OCI-LY1 (cell line): Measurements from ENCODE around the gene PCDHB7.
"Not testable (repeated sequence)": the region's sequence is repeated elsewhere in the genome, so short reads cannot be mapped to it uniquely, and the experiment has no call there.

Experiments
- H2AFZ ChIP-seq: fragments of 200-600 bp; sonication (generic), shearing (Covaris generic); 2 replicates; pipeline ENCODE4 v1.6.0; 2014; ENCODE audit warnings: antibody characterized with exemption, mild to moderate bottlenecking, low read length
- H3F3A ChIP-seq: fragments of 200-600 bp; sonication (generic), shearing (Covaris generic); 2 replicates; pipeline ENCODE4 v1.6.0; 2014; ENCODE audit warnings: mild to moderate bottlenecking, antibody characterized with exemption, low read length, moderate library complexity; ENCODE audit not compliant: insufficient read depth
- H3K27ac ChIP-seq: fragments of 200-600 bp; sonication (generic); 2 replicates; pipeline ENCODE4 v1.5.1; 2014; ENCODE audit warnings: low read length, mixed run types, mild to moderate bottlenecking, low read depth; ENCODE audit not compliant: poor library complexity, severe bottlenecking
- H3K27me3 ChIP-seq: fragments of 200-600 bp; sonication (generic); 2 replicates; pipeline ENCODE4 v1.6.0; 2014; ENCODE audit warnings: antibody characterized with exemption, mild to moderate bottlenecking, low read length, moderate library complexity; ENCODE audit not compliant: insufficient read depth
- H3K36me3 ChIP-seq: fragments of 200-600 bp; sonication (generic); 2 replicates; pipeline ENCODE4 v1.6.1; 2014; ENCODE audit warnings: mild to moderate bottlenecking, antibody characterized with exemption, low read length, moderate library complexity, mixed read lengths; ENCODE audit not compliant: insufficient read depth
- H3K4me1 ChIP-seq: fragments of 200-600 bp; sonication (generic); 2 replicates; pipeline ENCODE4 v1.5.1; 2014; ENCODE audit warnings: mild to moderate bottlenecking, low read length, moderate library complexity; ENCODE audit not compliant: insufficient read depth, severe bottlenecking
- H3K4me2 ChIP-seq: fragments of 200-600 bp; sonication (generic), shearing (Covaris generic); 2 replicates; pipeline ENCODE4 v1.6.1; 2014; ENCODE audit warnings: low read length
- H3K4me3 ChIP-seq: fragments of 200-600 bp; sonication (generic); 2 replicates; pipeline ENCODE4 v1.5.1; 2014; ENCODE audit warnings: low read length, low read depth, mild to moderate bottlenecking, mixed read lengths; ENCODE audit not compliant: poor library complexity, severe bottlenecking
- H3K79me2 ChIP-seq: fragments of 200-600 bp; shearing (Covaris generic); 2 replicates; pipeline ENCODE4 v1.6.1; 2016; ENCODE audit warnings: mixed run types, low read length, mixed read lengths; ENCODE audit not compliant: insufficient read depth
- H3K9ac ChIP-seq: fragments of 200-600 bp; sonication (generic), shearing (Covaris generic); 2 replicates; pipeline ENCODE4 v1.6.1; 2014; ENCODE audit warnings: mild to moderate bottlenecking, low read length, mixed read lengths
- H3K9me2 ChIP-seq: fragments of 200-600 bp; sonication (generic), shearing (Covaris generic); 2 replicates; pipeline ENCODE4 v1.6.1; 2014; ENCODE audit warnings: low read depth, mild to moderate bottlenecking, low read length, mixed read lengths
- H3K9me3 ChIP-seq: fragments of 200-600 bp; shearing (Covaris generic); 2 replicates; pipeline ENCODE4 v1.6.1; 2014; ENCODE audit warnings: low read length, mixed read lengths
- H4K20me1 ChIP-seq: fragments of 200-600 bp; sonication (generic), shearing (Covaris generic); 2 replicates; pipeline ENCODE4 v1.6.0; 2016; ENCODE audit warnings: mild to moderate bottlenecking, low read length; ENCODE audit not compliant: insufficient read depth
- EZH2 ChIP-seq: fragments of 200-600 bp; sonication (generic), shearing (Covaris generic); IDR thresholded peaks from 2 replicates; pipeline ENCODE4 v1.8.0; 2017; ENCODE audit warnings: borderline replicate concordance, mixed run types, mild to moderate bottlenecking, antibody characterized with exemption, low read length, moderate library complexity, mixed read lengths
- TF ChIP-seq, protein P1 (sequence below): fragments of 200-600 bp; sonication (generic), shearing (Covaris generic); IDR thresholded peaks from 2 replicates; pipeline ENCODE4 v1.5.1; 2017; ENCODE audit warnings: mild to moderate bottlenecking, antibody characterized with exemption, low read length, moderate library complexity, mixed read lengths

Gene PCDHB7

GRCh38 chr5:141199359-141200235, 27.2 kb downstream of the PCDHB7 start, which contains the start of gene PCDHB11:
Gene PCDHB11, plus strand, starts transcription at chr5:141199627. Its CDS starts 148 bp downstream, at chr5:141199775.
- Histone ChIP-seq H2AFZ (no peak within 1 kb of the TSS; the same call in 1 of the 2 replicates), H3K27ac (no peak within 1 kb of the TSS), H3K9me2 (no peaks in the 10 kb centered on the region), H3K4me1 (no peaks in the 10 kb centered on the region), H4K20me1 (no peaks in the 10 kb centered on the region), H3K27me3 (no peaks in the 10 kb centered on the region), H3K9ac (no peak within 1 kb of the TSS), H3K9me3 (peaks cover 3% of the 10 kb centered on the region), H3F3A (no peaks in the 10 kb centered on the region), H3K36me3 (no peaks in the 10 kb centered on the region), H3K4me3 (peak within 1 kb of the TSS; percentile 7), H3K4me2 (peak within 1 kb of the TSS; percentile 51), H3K79me2 (no peaks in the 10 kb centered on the region)
- TF ChIP-seq, protein P1, sequence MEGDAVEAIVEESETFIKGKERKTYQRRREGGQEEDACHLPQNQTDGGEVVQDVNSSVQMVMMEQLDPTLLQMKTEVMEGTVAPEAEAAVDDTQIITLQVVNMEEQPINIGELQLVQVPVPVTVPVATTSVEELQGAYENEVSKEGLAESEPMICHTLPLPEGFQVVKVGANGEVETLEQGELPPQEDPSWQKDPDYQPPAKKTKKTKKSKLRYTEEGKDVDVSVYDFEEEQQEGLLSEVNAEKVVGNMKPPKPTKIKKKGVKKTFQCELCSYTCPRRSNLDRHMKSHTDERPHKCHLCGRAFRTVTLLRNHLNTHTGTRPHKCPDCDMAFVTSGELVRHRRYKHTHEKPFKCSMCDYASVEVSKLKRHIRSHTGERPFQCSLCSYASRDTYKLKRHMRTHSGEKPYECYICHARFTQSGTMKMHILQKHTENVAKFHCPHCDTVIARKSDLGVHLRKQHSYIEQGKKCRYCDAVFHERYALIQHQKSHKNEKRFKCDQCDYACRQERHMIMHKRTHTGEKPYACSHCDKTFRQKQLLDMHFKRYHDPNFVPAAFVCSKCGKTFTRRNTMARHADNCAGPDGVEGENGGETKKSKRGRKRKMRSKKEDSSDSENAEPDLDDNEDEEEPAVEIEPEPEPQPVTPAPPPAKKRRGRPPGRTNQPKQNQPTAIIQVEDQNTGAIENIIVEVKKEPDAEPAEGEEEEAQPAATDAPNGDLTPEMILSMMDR: peak; percentile 58; the same call in 1 of the 2 replicates
- TF ChIP-seq EZH2: no peak

- not testable (repeated sequence) for H3K4me2 ChIP-seq, H2AFZ ChIP-seq, H3K36me3 ChIP-seq, H3K27me3 ChIP-seq, H3K4me1 ChIP-seq, H3F3A ChIP-seq, H3K9ac ChIP-seq, H3K9me2 ChIP-seq, H3K79me2 ChIP-seq, H3K9me3 ChIP-seq, H4K20me1 ChIP-seq, H3K4me3 ChIP-seq, H3K27ac ChIP-seq
Measured at GRCh38 chr5:141201126-141201525, 28.7 kb downstream of the PCDHB7 start.

- H3K9me2 ChIP-seq, H3K4me1 ChIP-seq, H3K4me3 ChIP-seq, H3K27ac ChIP-seq, H3F3A ChIP-seq, H3K4me2 ChIP-seq, H3K9me3 ChIP-seq, H3K36me3 ChIP-seq, H3K79me2 ChIP-seq, H3K9ac ChIP-seq, H3K27me3 ChIP-seq, H2AFZ ChIP-seq, H4K20me1 ChIP-seq: not testable (repeated sequence)
Measured at GRCh38 chr5:141201646-141202045, 29.2 kb downstream of the PCDHB7 start.

GRCh38 chr5:141208478-141208877, 36.0 kb downstream of the PCDHB7 start, which contains the start of gene PCDHB12:
Gene PCDHB12, plus strand, starts transcription at chr5:141208719. Its CDS starts 189 bp downstream, at chr5:141208908.
- H3K9me3 ChIP-seq: no peaks in the 10 kb centered on the region
- H3K4me2 ChIP-seq: no peak within 1 kb of the TSS
- H3K27ac ChIP-seq: no peak within 1 kb of the TSS
- no peaks in the 10 kb centered on the region for H3K9me2 ChIP-seq
- no peak within 1 kb of the TSS for H3K4me3 ChIP-seq
- H4K20me1 ChIP-seq: no peaks in the 10 kb centered on the region
- H3K36me3 ChIP-seq: no peaks in the 10 kb centered on the region
- no peaks in the 10 kb centered on the region for H3K27me3 ChIP-seq
- H3F3A ChIP-seq: no peaks in the 10 kb centered on the region
- TF ChIP-seq EZH2: no peak
- TF ChIP-seq, protein P1: peak; percentile 34
- no peaks in the 10 kb centered on the region for H3K79me2 ChIP-seq
- no peaks in the 10 kb centered on the region for H3K4me1 ChIP-seq
- no peak within 1 kb of the TSS for H2AFZ ChIP-seq
- H3K9ac ChIP-seq: no peak within 1 kb of the TSS

- H3K36me3 ChIP-seq, H3K4me1 ChIP-seq, H3K27me3 ChIP-seq, H3K79me2 ChIP-seq, H4K20me1 ChIP-seq, H3K4me3 ChIP-seq, H3K9me3 ChIP-seq, H3K27ac ChIP-seq, H3K4me2 ChIP-seq, H3F3A ChIP-seq, H3K9me2 ChIP-seq, H3K9ac ChIP-seq, H2AFZ ChIP-seq: not testable (repeated sequence)
Measured at GRCh38 chr5:141210281-141210680, 37.8 kb downstream of the PCDHB7 start.

DNA sequence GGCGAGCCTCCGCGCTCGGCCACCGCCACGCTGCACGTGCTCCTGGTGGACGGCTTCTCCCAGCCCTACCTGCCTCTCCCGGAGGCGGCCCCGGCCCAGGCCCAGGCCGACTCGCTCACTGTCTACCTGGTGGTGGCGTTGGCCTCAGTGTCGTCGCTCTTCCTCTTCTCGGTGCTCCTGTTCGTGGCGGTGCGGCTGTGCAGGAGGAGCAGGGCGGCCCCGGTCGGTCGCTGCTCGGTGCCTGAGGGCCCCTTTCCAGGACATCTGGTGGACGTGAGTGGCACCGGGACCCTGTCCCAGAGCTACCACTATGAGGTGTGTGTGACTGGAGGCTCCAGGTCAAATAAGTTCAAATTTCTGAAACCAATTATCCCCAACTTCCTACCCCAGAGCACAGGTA, 38.4 kb downstream of the PCDHB7 start:
- H3K27me3 ChIP-seq, H3K4me1 ChIP-seq, H3K27ac ChIP-seq, H3F3A ChIP-seq, H4K20me1 ChIP-seq, H3K9ac ChIP-seq, H3K4me2 ChIP-seq, H3K9me2 ChIP-seq, H2AFZ ChIP-seq, H3K79me2 ChIP-seq, H3K9me3 ChIP-seq, H3K36me3 ChIP-seq, H3K4me3 ChIP-seq: not testable (repeated sequence)
